Stimulated activated CD4-positive, alpha-beta T cell treated with anti-CD3 and anti-CD28 coated beads, Interleukin-1b, Interleukin-23, amount 100 ng/mL, for 1 hour (primary cell): ENCODE results near the gene CORT.
A peak's percentile ranks its signal among the peaks of the same experiment; 100 is the strongest.
"Not testable (repeated sequence)": the region's sequence is repeated elsewhere in the genome, so short reads cannot be mapped to it uniquely, and the experiment has no call there.

Source experiments
- DNase-seq, 2 donors: peaks; one replicate each; pipeline ENCODE4 v3.0.0-alpha.2; 2020; ENCODE audit warnings: low read depth in 2 of 2

The CORT gene

GRCh38 chr1:10438677-10439163, 11.1 kb upstream of the CORT start:
- no peak for DNase-seq

GRCh38 chr1:10440305-10440704, 9.5 kb upstream of the CORT start:
- DNase-seq = no peak

- no peak for DNase-seq
Observed at GRCh38 chr1:10440794-10441193, 9.0 kb upstream of the CORT start.

- DNase-seq = no peak
Observed at GRCh38 chr1:10444248-10444647, 5.6 kb upstream of the CORT start.

GRCh38 chr1:10444795-10445397, 4.9 kb upstream of the CORT start:
- DNase-seq = no peak

- DNase-seq = no peak
Observed at GRCh38 chr1:10446790-10447422, 2.9 kb upstream of the CORT start.

- DNase-seq = no peak
Observed at GRCh38 chr1:10450156-10450814, 454 bp downstream of the CORT start.

- no peak for DNase-seq
Observed at GRCh38 chr1:10450836-10451235, 1.0 kb downstream of the CORT start.

GRCh38 chr1:10451287-10451686, 1.5 kb downstream of the CORT start:
- DNase-seq = no peak

- no peak for DNase-seq
Observed at GRCh38 chr1:10456048-10456447, 6.2 kb downstream of the CORT start.

- no peak for DNase-seq
Observed at GRCh38 chr1:10456661-10457060, 6.8 kb downstream of the CORT start.

GRCh38 chr1:10457462-10457861, 7.6 kb downstream of the CORT start:
- DNase-seq = not testable (repeated sequence)

GRCh38 chr1:10457875-10458274, 8.0 kb downstream of the CORT start:
- DNase-seq = no peak

GRCh38 chr1:10459184-10459583, 9.4 kb downstream of the CORT start:
- DNase-seq = no peak

- no peak for DNase-seq
Observed at GRCh38 chr1:10467078-10467477, 17.2 kb downstream of the CORT start.

- DNase-seq = no peak
Observed at GRCh38 chr1:10470043-10470442, 20.2 kb downstream of the CORT start.

GRCh38 chr1:10471411-10472219, 21.8 kb downstream of the CORT start:
- no peak for DNase-seq

GRCh38 chr1:10472220-10473144, 22.7 kb downstream of the CORT start, which contains the start of gene DFFA:
Gene DFFA (minus strand): TSS chr1:10472529. CDS start chr1:10472458, 71 bp downstream.
- DNase-seq = peak; percentile 64 to 68

- DNase-seq = no peak
Observed at GRCh38 chr1:10473145-10473765, 23.4 kb downstream of the CORT start.

- not testable (repeated sequence) for DNase-seq
Observed at GRCh38 chr1:10474309-10474612, 24.4 kb downstream of the CORT start.
